OCI-LY1 (cell line): Measurements from ENCODE around the gene AGMO.

Source experiments
- EZH2 ChIP-seq: fragments of 200-600 bp; sonication (generic), shearing (Covaris generic); IDR thresholded peaks from 2 replicates; pipeline ENCODE4 v1.8.0; 2017; ENCODE audit warnings: borderline replicate concordance, mixed run types, mild to moderate bottlenecking, antibody characterized with exemption, low read length, moderate library complexity, mixed read lengths
- TF ChIP-seq, protein P1 (sequence below): fragments of 200-600 bp; sonication (generic), shearing (Covaris generic); IDR thresholded peaks from 2 replicates; pipeline ENCODE4 v1.5.1; 2017; ENCODE audit warnings: mild to moderate bottlenecking, antibody characterized with exemption, low read length, moderate library complexity, mixed read lengths

DNA sequence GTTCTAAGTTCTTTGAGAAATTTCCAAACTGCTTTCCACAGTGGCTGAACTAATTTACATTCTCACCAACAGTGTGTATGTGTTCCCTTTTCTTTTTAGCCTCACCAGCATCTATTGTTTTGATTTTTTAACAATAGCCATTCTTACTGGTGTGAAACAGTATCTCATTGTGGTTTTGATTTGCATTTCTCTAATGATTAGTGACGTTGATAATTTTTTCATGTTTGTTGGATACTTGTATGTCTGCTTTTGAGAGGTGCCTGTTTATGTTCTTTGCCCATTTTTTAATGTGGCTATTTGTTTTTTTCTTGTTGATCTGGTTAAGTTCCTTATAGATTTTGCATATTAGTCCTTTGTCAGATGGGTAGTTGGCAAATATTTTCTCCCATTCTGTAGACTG lies 191.4 kb downstream of the AGMO start:
- TF ChIP-seq, protein P1, sequence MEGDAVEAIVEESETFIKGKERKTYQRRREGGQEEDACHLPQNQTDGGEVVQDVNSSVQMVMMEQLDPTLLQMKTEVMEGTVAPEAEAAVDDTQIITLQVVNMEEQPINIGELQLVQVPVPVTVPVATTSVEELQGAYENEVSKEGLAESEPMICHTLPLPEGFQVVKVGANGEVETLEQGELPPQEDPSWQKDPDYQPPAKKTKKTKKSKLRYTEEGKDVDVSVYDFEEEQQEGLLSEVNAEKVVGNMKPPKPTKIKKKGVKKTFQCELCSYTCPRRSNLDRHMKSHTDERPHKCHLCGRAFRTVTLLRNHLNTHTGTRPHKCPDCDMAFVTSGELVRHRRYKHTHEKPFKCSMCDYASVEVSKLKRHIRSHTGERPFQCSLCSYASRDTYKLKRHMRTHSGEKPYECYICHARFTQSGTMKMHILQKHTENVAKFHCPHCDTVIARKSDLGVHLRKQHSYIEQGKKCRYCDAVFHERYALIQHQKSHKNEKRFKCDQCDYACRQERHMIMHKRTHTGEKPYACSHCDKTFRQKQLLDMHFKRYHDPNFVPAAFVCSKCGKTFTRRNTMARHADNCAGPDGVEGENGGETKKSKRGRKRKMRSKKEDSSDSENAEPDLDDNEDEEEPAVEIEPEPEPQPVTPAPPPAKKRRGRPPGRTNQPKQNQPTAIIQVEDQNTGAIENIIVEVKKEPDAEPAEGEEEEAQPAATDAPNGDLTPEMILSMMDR: no peak
- no peak for TF ChIP-seq EZH2
